ENCODE data around the gene CFAP210. TPM values are rescaled to one million over a fixed set of nuclear protein-coding genes. Genes with fewer than 3 reads are reported as not detected.

Gene CFAP210
- total RNA-seq, 2 donors from 2014 or later, result not detected

Other genes starting within 250 kb of the CFAP210 start
- gene BBS5, start 214.9 kb downstream of the CFAP210 start, total RNA-seq, result 1 to 10 TPM; 1.9 to 2.4 TPM
- gene KLHL41, start 184.7 kb downstream of the CFAP210 start, total RNA-seq, result under 1 TPM; 0.37 to 0.61 TPM
- gene FASTKD1, start 120.5 kb downstream of the CFAP210 start, total RNA-seq, result 10 to 100 TPM; 46.7 to 65.2 TPM
- gene PPIG, start 110.1 kb downstream of the CFAP210 start, total RNA-seq, result 10 to 100 TPM; 46.1 to 55.2 TPM
- gene PHOSPHO2, start 64 bp upstream of the CFAP210 start, total RNA-seq, result 1 to 10 TPM; 5.3 to 7.0 TPM
- gene KLHL23, start 39.4 kb upstream of the CFAP210 start, total RNA-seq, result 10 to 100 TPM in 1 of 2 donors, 1 to 10 TPM in 1; 7.1 to 15.6 TPM
- gene SSB, start 104.5 kb upstream of the CFAP210 start, total RNA-seq, result 10 to 100 TPM; 49.5 to 83.4 TPM
- 10 to 100 TPM; 39.8 to 40.9 TPM for gene METTL5, start 130.5 kb upstream of the CFAP210 start, total RNA-seq
- gene UBR3, start 133.0 kb upstream of the CFAP210 start, total RNA-seq, result 10 to 100 TPM; 30.1 to 38.4 TPM